ENCODE measurements around the gene WNT11. TPM values are rescaled to one million over a fixed set of nuclear protein-coding genes. Genes with fewer than 3 reads are reported as not detected.
A peak's percentile ranks its signal among the peaks of the same experiment; 100 is the strongest.

The WNT11 gene
- total and polyA plus RNA-seq, 7 donors, result 4.5 to 13.0 (median 6.5) TPM

DNA sequence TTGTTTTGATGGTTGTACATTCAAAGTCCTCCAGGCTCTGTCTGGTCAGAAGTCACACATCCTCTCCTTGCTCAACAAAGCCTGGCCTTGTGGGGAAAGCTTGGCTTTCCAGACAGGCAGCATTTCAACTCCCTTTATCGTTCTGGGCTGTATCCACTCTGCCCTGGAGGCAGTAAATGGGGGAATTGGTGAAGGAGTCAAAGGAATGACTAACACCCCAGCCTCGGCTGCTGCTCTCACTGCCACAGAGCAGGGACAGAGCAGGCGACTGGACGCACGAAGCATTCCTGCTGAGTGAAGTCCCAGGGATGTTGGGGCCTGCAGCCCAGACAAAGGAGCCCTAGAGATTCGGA, 52.8 kb downstream of the WNT11 start:
- Histone ChIP-seq H3K4me3 (no peak overlapping the region), H3K4me1 (peaks cover 8% of the 10 kb centered on the region), H3K36me3 (ENCODE audit: insufficient read depth in 1 of 2, low read depth in 1 of 2) (no peaks in the 10 kb centered on the region), H3K9me3 (no peaks in the 10 kb centered on the region), H3K27ac (no peak overlapping the region), H3K27me3 (ENCODE audit: insufficient read depth in 3 of 3, low read length in 2 of 3) (no peaks in the 10 kb centered on the region)
- 84 to 91% (median 85%) methylated on average over 6 of the region's 6 CpGs for WGBS, 3 donors
- ATAC-seq, result no peak
- TF ChIP-seq, protein P1, sequence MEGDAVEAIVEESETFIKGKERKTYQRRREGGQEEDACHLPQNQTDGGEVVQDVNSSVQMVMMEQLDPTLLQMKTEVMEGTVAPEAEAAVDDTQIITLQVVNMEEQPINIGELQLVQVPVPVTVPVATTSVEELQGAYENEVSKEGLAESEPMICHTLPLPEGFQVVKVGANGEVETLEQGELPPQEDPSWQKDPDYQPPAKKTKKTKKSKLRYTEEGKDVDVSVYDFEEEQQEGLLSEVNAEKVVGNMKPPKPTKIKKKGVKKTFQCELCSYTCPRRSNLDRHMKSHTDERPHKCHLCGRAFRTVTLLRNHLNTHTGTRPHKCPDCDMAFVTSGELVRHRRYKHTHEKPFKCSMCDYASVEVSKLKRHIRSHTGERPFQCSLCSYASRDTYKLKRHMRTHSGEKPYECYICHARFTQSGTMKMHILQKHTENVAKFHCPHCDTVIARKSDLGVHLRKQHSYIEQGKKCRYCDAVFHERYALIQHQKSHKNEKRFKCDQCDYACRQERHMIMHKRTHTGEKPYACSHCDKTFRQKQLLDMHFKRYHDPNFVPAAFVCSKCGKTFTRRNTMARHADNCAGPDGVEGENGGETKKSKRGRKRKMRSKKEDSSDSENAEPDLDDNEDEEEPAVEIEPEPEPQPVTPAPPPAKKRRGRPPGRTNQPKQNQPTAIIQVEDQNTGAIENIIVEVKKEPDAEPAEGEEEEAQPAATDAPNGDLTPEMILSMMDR (IDR thresholded peaks at IDR 0.05), result no peak
- intact Hi-C loops (cut with DNase I), result loop anchor here (2.0 to 10.0 kb wide), 4 partner anchors 257 to 351 kb away; no protein-coding TSS in a partner anchor
- DNase-seq, result no peak

DNA sequence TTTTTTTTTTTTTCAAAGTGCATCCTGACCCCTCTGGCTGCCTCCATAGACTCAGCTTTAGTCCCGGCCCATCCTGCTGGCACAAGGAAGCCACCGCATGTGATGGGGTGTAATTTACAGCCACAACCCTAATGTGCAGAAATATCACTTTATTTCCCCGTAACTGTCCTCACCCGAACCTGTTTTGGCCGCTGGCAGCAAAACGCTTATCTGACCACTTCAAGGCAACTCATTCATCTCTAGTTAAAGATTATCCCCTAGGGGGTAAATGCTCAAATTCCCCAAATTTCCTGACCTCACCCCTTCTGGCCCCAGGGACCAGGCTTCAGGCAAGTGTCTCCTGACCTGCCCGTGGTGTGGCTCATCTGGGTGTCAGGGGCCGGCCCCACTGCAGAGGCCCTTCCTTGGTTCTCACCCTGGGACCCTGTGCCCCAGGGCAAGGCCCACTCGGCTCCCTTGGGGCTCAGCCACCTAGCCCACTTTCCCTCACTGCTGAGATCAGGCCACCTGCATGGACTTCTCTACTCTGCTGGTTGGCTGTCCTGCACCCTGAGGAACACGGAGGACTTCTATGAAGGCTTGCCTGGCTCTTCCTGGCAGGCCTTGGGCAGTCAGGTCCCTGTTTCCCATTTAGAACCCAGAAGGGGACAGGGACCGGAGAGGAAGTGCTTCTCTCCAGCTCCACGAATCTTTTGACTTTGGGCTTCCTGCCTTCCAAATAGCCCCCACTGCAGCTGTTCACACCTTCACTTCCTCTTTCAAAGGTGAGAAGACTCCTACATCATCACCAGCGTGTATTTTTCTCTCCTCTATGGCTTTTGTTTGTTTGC, 53.3 kb downstream of the WNT11 start:
- H3K36me3 ChIP-seq (ENCODE audit: insufficient read depth in 1 of 2, low read depth in 1 of 2), result no peaks in the 10 kb centered on the region
- H3K27ac ChIP-seq, result no peak overlapping the region
- DNase-seq, result no peak
- H3K4me1 ChIP-seq, result peaks cover 8% of the 10 kb centered on the region
- no peaks in the 10 kb centered on the region for H3K27me3 ChIP-seq (ENCODE audit: insufficient read depth in 3 of 3, low read length in 2 of 3)
- TF ChIP-seq, protein P1 (IDR thresholded peaks at IDR 0.05), result no peak
- no peak for ATAC-seq
- 68 to 70% (median 69%) methylated on average over 13 of the region's 13 CpGs for whole genome bisulfite sequencing, 3 donors
- peak overlapping the region; percentile 63 for H3K4me3 ChIP-seq
- no peaks in the 10 kb centered on the region for H3K9me3 ChIP-seq
- intact Hi-C loops (cut with DNase I), result loop anchor here (2.0 to 10.0 kb wide), 4 partner anchors 256 to 351 kb away; no protein-coding TSS in a partner anchor

DNA sequence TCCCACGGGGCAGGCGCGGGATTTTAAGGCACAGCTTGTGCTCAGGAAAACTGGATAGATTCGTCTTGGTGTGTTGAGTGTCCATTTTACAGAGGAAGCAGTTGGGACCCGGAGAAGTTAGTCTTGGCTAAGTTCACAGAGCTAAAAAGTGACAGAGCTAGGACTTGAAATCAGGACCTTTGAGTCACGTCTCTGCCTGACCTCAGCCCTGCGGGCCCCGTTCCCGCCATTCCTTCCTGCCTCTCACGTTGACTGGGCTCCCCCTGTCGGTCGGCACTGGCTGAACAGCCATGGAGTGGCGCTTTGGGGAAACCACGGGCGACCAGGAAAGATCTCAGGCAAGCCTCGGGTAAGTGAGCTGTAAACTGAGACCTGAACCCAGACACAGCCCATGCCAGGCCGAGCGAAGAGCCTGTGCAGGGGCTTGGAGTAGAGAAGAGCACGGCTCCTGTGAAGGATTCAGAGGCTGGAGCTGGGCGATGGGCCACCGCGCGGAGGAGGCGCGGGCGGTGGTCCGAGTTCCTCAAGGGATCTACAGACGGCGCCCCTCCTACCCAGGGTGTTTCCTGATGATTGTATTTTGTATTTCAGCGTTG, 54.1 kb downstream of the WNT11 start:
- Histone ChIP-seq H3K9me3 (no peaks in the 10 kb centered on the region), H3K27me3 (ENCODE audit: insufficient read depth in 3 of 3, low read length in 2 of 3) (no peaks in the 10 kb centered on the region), H3K27ac (no peak overlapping the region), H3K4me1 (peaks cover 8% of the 10 kb centered on the region), H3K4me3 (peak overlapping the region; percentile 63), H3K36me3 (ENCODE audit: insufficient read depth in 1 of 2, low read depth in 1 of 2) (no peaks in the 10 kb centered on the region)
- TF ChIP-seq, protein P1 (IDR thresholded peaks at IDR 0.05), result peak; percentile 94
- intact Hi-C loops (cut with DNase I), result loop anchor here (2.0 to 10.0 kb wide), 4 partner anchors 255 to 350 kb away; no protein-coding TSS in a partner anchor
- DNase-seq (peak; percentile 91 to 95), ATAC-seq (peak; percentile 92 to 99 (median 98))
- WGBS, 3 donors, result 12 to 19% (median 18%) methylated on average over 30 of the region's 30 CpGs

DNA sequence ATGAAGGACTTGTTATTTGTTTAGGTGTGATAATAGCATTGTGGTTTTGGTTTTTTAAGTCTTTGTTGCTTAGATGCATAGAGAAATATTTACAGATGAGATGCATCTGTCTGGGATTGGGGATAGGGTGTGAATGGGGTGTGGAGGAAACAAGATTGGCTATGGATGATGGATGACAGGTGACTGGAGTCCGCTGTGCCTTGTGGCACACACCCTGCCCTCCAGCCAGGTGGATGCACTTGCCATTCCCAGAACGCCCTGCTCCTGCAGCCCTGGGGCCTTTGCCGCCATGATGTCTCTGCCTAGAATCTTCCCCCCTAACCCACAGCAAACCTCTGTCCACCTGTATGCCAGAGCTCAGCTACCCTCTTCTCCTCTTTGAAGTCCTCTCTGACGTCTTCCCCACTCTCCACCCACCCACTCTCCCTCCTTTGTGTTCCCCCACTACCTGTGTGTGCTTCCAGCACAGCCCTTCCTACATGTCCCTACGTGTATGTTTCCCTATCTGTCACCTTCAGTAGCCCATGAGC, 54.7 kb downstream of the WNT11 start:
- Histone ChIP-seq H3K4me3 (no peak overlapping the region), H3K4me1 (peaks cover 8% of the 10 kb centered on the region), H3K36me3 (ENCODE audit: insufficient read depth in 1 of 2, low read depth in 1 of 2) (no peaks in the 10 kb centered on the region), H3K27me3 (ENCODE audit: insufficient read depth in 3 of 3, low read length in 2 of 3) (no peaks in the 10 kb centered on the region), H3K9me3 (no peaks in the 10 kb centered on the region), H3K27ac (no peak overlapping the region)
- TF ChIP-seq, protein P1 (IDR thresholded peaks at IDR 0.05), result no peak
- no peak for DNase-seq
- peak in 1 of 4 donors; percentile 6 for ATAC-seq
- 69 to 79% (median 72%) methylated on average over 5 of the region's 5 CpGs for WGBS, 3 donors
- intact Hi-C loops (cut with DNase I), result loop anchor here (2.0 to 10.0 kb wide), 4 partner anchors 255 to 349 kb away; no protein-coding TSS in a partner anchor
